G401 (cell line): ENCODE data around the gene ACSM2B. TPM values are rescaled to one million over a fixed set of nuclear protein-coding genes. Genes with fewer than 3 reads are reported as not detected.
"Not testable (repeated sequence)": the region's sequence is repeated elsewhere in the genome, so short reads cannot be mapped to it uniquely, and the experiment has no call there.

Experiments
- DNase-seq: peaks from one replicate; pipeline ENCODE4 v3.0.0-alpha.2; 2015; ENCODE audit warnings: low spot score
- in situ Hi-C: cut with HindIII; loops from 2 replicates; pipeline ENCODE4 v1.10.0; 2016; ENCODE audit warnings: low sequenced_read_pairs, mixed read lengths
- total RNA-seq: library from RNA; depleted of rRNA; stranded (reverse); fragments of >200 nt; shearing (Covaris generic); gene quantifications from 2 replicates; pipeline ENCODE4 v1.2.3, GENCODE V29; 2014

The ACSM2B gene
- total RNA-seq, 1 experiment from 2014 or later = not detected

GRCh38 chr16:20599475-20599874, 23.3 kb upstream of the ACSM2B start:
- in situ Hi-C loops, DNase-seq: not testable (repeated sequence)

- in situ Hi-C loops = no loop called here
These were observed 22.8 kb upstream of the ACSM2B start for GRCh38 chr16:20598832-20599469.

GRCh38 chr16:20595694-20596093, 19.5 kb upstream of the ACSM2B start:
- in situ Hi-C loops = not testable (repeated sequence)

More at GRCh38 chr16:20598832-20599469, 22.8 kb upstream of the ACSM2B start:
- no peak for DNase-seq

GRCh38 chr16:20595068-20595467, 18.9 kb upstream of the ACSM2B start:
- DNase-seq, in situ Hi-C loops: not testable (repeated sequence)

More at GRCh38 chr16:20595694-20596093, 19.5 kb upstream of the ACSM2B start:
- not testable (repeated sequence) for DNase-seq

- DNase-seq, in situ Hi-C loops: not testable (repeated sequence)
These were observed 16.6 kb upstream of the ACSM2B start for GRCh38 chr16:20592780-20593179.

- DNase-seq, in situ Hi-C loops: not testable (repeated sequence)
These were observed 13.3 kb upstream of the ACSM2B start for GRCh38 chr16:20589486-20589885.

GRCh38 chr16:20587645-20588074, 11.5 kb upstream of the ACSM2B start:
- in situ Hi-C loops, DNase-seq: not testable (repeated sequence)

GRCh38 chr16:20586716-20587115, 10.5 kb upstream of the ACSM2B start:
- DNase-seq, in situ Hi-C loops: not testable (repeated sequence)

GRCh38 chr16:20586112-20586511, 9.9 kb upstream of the ACSM2B start:
- in situ Hi-C loops, DNase-seq: not testable (repeated sequence)

- DNase-seq, in situ Hi-C loops: not testable (repeated sequence)
These were observed 4.5 kb upstream of the ACSM2B start for GRCh38 chr16:20580487-20581259.

- in situ Hi-C loops, DNase-seq: not testable (repeated sequence)
These were observed 1.9 kb upstream of the ACSM2B start for GRCh38 chr16:20578091-20578490.

GRCh38 chr16:20569117-20569651, 7.0 kb downstream of the ACSM2B start:
- DNase-seq, in situ Hi-C loops: not testable (repeated sequence)

- in situ Hi-C loops = no loop called here
- no peak for DNase-seq
These were observed 7.8 kb downstream of the ACSM2B start for GRCh38 chr16:20568404-20568803.

- no peak for DNase-seq
- in situ Hi-C loops = no loop called here
These were observed 9.3 kb downstream of the ACSM2B start for GRCh38 chr16:20566864-20567263.

GRCh38 chr16:20565334-20565733, 10.8 kb downstream of the ACSM2B start:
- in situ Hi-C loops, DNase-seq: not testable (repeated sequence)

GRCh38 chr16:20564218-20564617, 11.9 kb downstream of the ACSM2B start:
- in situ Hi-C loops, DNase-seq: not testable (repeated sequence)

GRCh38 chr16:20555628-20556027, 20.5 kb downstream of the ACSM2B start:
- DNase-seq, in situ Hi-C loops: not testable (repeated sequence)

- DNase-seq, in situ Hi-C loops: not testable (repeated sequence)
These were observed 21.5 kb downstream of the ACSM2B start for GRCh38 chr16:20554689-20555088.

- in situ Hi-C loops = not testable (repeated sequence)
- DNase-seq = peak; percentile 3
These were observed 22.7 kb downstream of the ACSM2B start for GRCh38 chr16:20553493-20553892.

GRCh38 chr16:20546951-20547350, 29.2 kb downstream of the ACSM2B start:
- DNase-seq, in situ Hi-C loops: not testable (repeated sequence)
